GM12878 (cell line): ENCODE data around the gene KIRREL2. TPM values are rescaled to one million over a fixed set of nuclear protein-coding genes. Genes with fewer than 3 reads are reported as not detected.
A peak's percentile ranks its signal among the peaks of the same experiment; 100 is the strongest.

Experiments
- ATF2 ChIP-seq: IDR thresholded peaks from 2 replicates; pipeline ENCODE4 v1.6.1; 2012; ENCODE audit warnings: low read length, inconsistent platforms
- ATF7 ChIP-seq: fragments of 450-650 bp; IDR thresholded peaks from 2 replicates; pipeline ENCODE4 v1.6.1; 2016; ENCODE audit warnings: low read depth, mild to moderate bottlenecking
- BMI1 ChIP-seq: fragments of 450-650 bp; IDR thresholded peaks from 2 replicates; pipeline ENCODE4 v1.6.1; 2016; ENCODE audit warnings: mild to moderate bottlenecking, moderate library complexity, borderline replicate concordance
- CHD1 ChIP-seq: IDR thresholded peaks from 2 replicates; pipeline ENCODE4 v1.6.1; 2012; ENCODE audit warnings: low read depth, low read length, improper control_type of control experiment
- CREM ChIP-seq: IDR thresholded peaks from 2 replicates; pipeline ENCODE4 v1.6.1; 2014; ENCODE audit warnings: antibody characterized with exemption, low read depth
- DPF2 ChIP-seq: fragments of 450-650 bp; IDR thresholded peaks from 2 replicates; pipeline ENCODE4 v1.6.1; 2017; ENCODE audit warnings: mild to moderate bottlenecking
- EGR1 ChIP-seq, 2 experiments: IDR thresholded peaks; 1 replicate in 1 of 2; 2 replicates in 1 of 2; pipeline ENCODE4 v1.6.1; 2011 to 2012; ENCODE audit warnings: low read depth in 2 of 2, low read length in 2 of 2, borderline replicate concordance in 1 of 2, mild to moderate bottlenecking in 1 of 2, moderate library complexity in 1 of 2
- FOXM1 ChIP-seq: IDR thresholded peaks from 2 replicates; pipeline ENCODE4 v1.6.1; 2012; ENCODE audit warnings: low read depth, mild to moderate bottlenecking, inconsistent platforms, low read length, moderate library complexity
- HCFC1 ChIP-seq: fragments of 150-350 bp; IDR thresholded peaks from 2 replicates; pipeline ENCODE4 v1.6.1; 2014; ENCODE audit warnings: low read length
- HDAC2 ChIP-seq: fragments of 200-600 bp; sonication (generic); IDR thresholded peaks from 2 replicates; pipeline ENCODE4 v1.6.1; 2017
- HDAC6 ChIP-seq: fragments of 200-600 bp; sonication (generic); IDR thresholded peaks from one replicate; pipeline ENCODE4 v1.8.0; 2017; ENCODE audit warnings: antibody characterized with exemption; ENCODE audit not compliant: unreplicated experiment
- KLF5 ChIP-seq: fragments of 450-650 bp; IDR thresholded peaks from 2 replicates; pipeline ENCODE4 v1.6.1; 2014; ENCODE audit warnings: mild to moderate bottlenecking; ENCODE audit not compliant: partially characterized antibody
- MEF2B ChIP-seq: fragments of 450-650 bp; IDR thresholded peaks from 2 replicates; pipeline ENCODE4 v1.6.1; 2018; ENCODE audit warnings: mild to moderate bottlenecking, moderate library complexity; ENCODE audit not compliant: partially characterized antibody, poor library complexity, severe bottlenecking
- MYB ChIP-seq: fragments of 150-350 bp; IDR thresholded peaks from 2 replicates; pipeline ENCODE4 v1.6.1; 2014; ENCODE audit warnings: mild to moderate bottlenecking, low read depth, low read length, borderline replicate concordance
- MYC ChIP-seq: IDR thresholded peaks from 2 replicates; pipeline ENCODE4 v1.6.1; 2011; ENCODE audit warnings: mild to moderate bottlenecking, low read length, moderate library complexity, inconsistent platforms; ENCODE audit not compliant: insufficient read depth, insufficient replicate concordance, insufficient read length, severe bottlenecking
- NR2C1 ChIP-seq: fragments of 450-650 bp; IDR thresholded peaks from 2 replicates; pipeline ENCODE4 v1.6.1; 2017; ENCODE audit warnings: antibody characterized with exemption, mild to moderate bottlenecking, moderate library complexity
- PKNOX1 ChIP-seq: fragments of 450-650 bp; IDR thresholded peaks from 2 replicates; pipeline ENCODE4 v1.6.1; 2016; ENCODE audit warnings: mild to moderate bottlenecking
- POLR2A ChIP-seq: IDR thresholded peaks from 2 replicates; pipeline ENCODE4 v1.6.1; 2011; ENCODE audit warnings: low read depth, mild to moderate bottlenecking, low read length
- POLR2AphosphoS5 ChIP-seq: IDR thresholded peaks from 2 replicates; pipeline ENCODE4 v1.6.1; 2011; ENCODE audit warnings: mild to moderate bottlenecking, low read length, inconsistent platforms
- RAD21 ChIP-seq: IDR thresholded peaks from 2 replicates; pipeline ENCODE4 v1.6.1; 2011; ENCODE audit warnings: mild to moderate bottlenecking, low read depth, low read length, moderate library complexity; ENCODE audit not compliant: insufficient read depth
- RFX5 ChIP-seq: IDR thresholded peaks from 2 replicates; pipeline ENCODE4 v1.6.1; 2011; ENCODE audit warnings: low read depth, low read length, improper control_type of control experiment
- SPI1 ChIP-seq: IDR thresholded peaks from 2 replicates; pipeline ENCODE4 v1.6.1; 2011; ENCODE audit warnings: low read depth, mild to moderate bottlenecking, low read length, moderate library complexity, borderline replicate concordance; ENCODE audit not compliant: insufficient read depth
- SRF ChIP-seq, 2 experiments: IDR thresholded peaks; 2 replicates each; pipeline ENCODE4 v1.6.1; 2011; ENCODE audit warnings: low read depth in 2 of 2, low read length in 2 of 2, mild to moderate bottlenecking in 1 of 2, moderate library complexity in 1 of 2
- SUPT20H ChIP-seq: IDR thresholded peaks from 2 replicates; pipeline ENCODE4 v1.6.1; 2011; ENCODE audit warnings: low read depth, mild to moderate bottlenecking, low read length, moderate library complexity, borderline replicate concordance; ENCODE audit not compliant: control insufficient read depth
- SUZ12 ChIP-seq: fragments of 200-600 bp; sonication (generic); IDR thresholded peaks from one replicate; pipeline ENCODE4 v1.6.1; 2018; ENCODE audit warnings: antibody characterized with exemption, mild to moderate bottlenecking; ENCODE audit not compliant: unreplicated experiment
- TCF12 ChIP-seq: IDR thresholded peaks from 2 replicates; pipeline ENCODE4 v1.6.1; 2011; ENCODE audit warnings: low read depth, mild to moderate bottlenecking, low read length
- TCF7 ChIP-seq: IDR thresholded peaks from 2 replicates; pipeline ENCODE4 v1.6.1; 2014; ENCODE audit warnings: antibody characterized with exemption, borderline replicate concordance
- YY1 ChIP-seq: IDR thresholded peaks from 2 replicates; pipeline ENCODE4 v1.6.1; 2011; ENCODE audit warnings: low read depth, mild to moderate bottlenecking, low read length
- ZNF24 ChIP-seq: fragments of 450-650 bp; IDR thresholded peaks from 2 replicates; pipeline ENCODE4 v1.6.1; 2017; ENCODE audit warnings: antibody characterized with exemption, mild to moderate bottlenecking
- ZNF274 ChIP-seq: IDR thresholded peaks from one replicate; pipeline ENCODE4 v1.8.0; 2011; ENCODE audit not compliant: insufficient read length, insufficient read depth
- polyA plus RNA-seq, 11 experiments: library from polyadenylated mRNA; depleted of rRNA in 4 of 11; unstranded in 6 of 11; stranded (reverse) in 5 of 11; fragments of >200 nt; fragmentation: Nextera tagmentation in 4 of 11; fragmentation: Illumina TruSeq in 1 of 11; extraction: Ambion mirVana in 4 of 11; extraction: Trizol in 1 of 11; gene quantifications; 1 replicate in 1 of 11; 2 replicates in 10 of 11; pipeline versions ENCODE4 v1.2.1 to v1.2.3, GENCODE V29; 2011 to 2016; ENCODE audit warnings: inconsistent platforms in 2 of 11, missing spikeins in 2 of 11, low read depth in 1 of 11
- total RNA-seq, 4 experiments: library from RNA; depleted of rRNA in 3 of 4; stranded (reverse); fragments of >200 nt in 3 of 4; fragmentation: Illumina TruSeq in 1 of 4; extraction: Trizol in 1 of 4; gene quantifications; 2 replicates each; pipeline versions ENCODE4 v1.2.1 to v1.2.3, GENCODE V29; 2013 to 2021

The KIRREL2 gene
- total and polyA plus RNA-seq, 10 of the 15 experiments (the other 5 are each of a cell fraction or from before 2014, with no cell fraction given): 0.03 to 0.06 TPM; not detected in 8

GRCh38 chr19:35901854-35902661 lies 45.3 kb downstream of the KIRREL2 start, which contains the start of gene HCST (continued):
- TF ChIP-seq ZNF24 (no peak), CHD1 (no peak), MYB (no peak), HDAC2 (no peak), TCF7 (no peak), CREM (peak; percentile 27; the same call in 1 of the 2 replicates), NR2C1 (peak; percentile 25; the same call in 1 of the 2 replicates), FOXM1 (no peak), MEF2B (no peak), MYC (no peak), HCFC1 (no peak), RAD21 (no peak), ZNF274 (no peak), ATF2 (no peak), SPI1 (peak; percentile 50; the same call in 1 of the 2 replicates), EGR1 (IDR thresholded peaks at IDR 0.05; ENCODE audit: borderline replicate concordance in 1 of 2, low read depth in 2 of 2, low read length in 2 of 2) (0 out of 3 replicates have a peak, but pooled peaks of 1 of the 2 experiments have one; percentile 46), TCF12 (peak; percentile 52; the same call in 1 of the 2 replicates), SUZ12 (no peak), PKNOX1 (peak; percentile 50; the same call in 1 of the 2 replicates), POLR2A (peak; percentile 70), SUPT20H (no peak), ATF7 (peak; percentile 60), SRF (IDR thresholded peaks at IDR 0.05; ENCODE audit: low read depth in 2 of 2, low read length in 2 of 2) (no peak), BMI1 (no peak), YY1 (no peak), RFX5 (no peak), DPF2 (no peak; the same call in 1 of the 2 replicates), POLR2AphosphoS5 (peak; percentile 76), HDAC6 (no peak), KLF5 (no peak)
